GM10847 (cell line): Measurements from ENCODE around the gene AKT1.

Source experiments
- POLR2A ChIP-seq: IDR thresholded peaks from 2 replicates; pipeline ENCODE4 v1.6.1; 2011; ENCODE audit not compliant: insufficient read length; ENCODE audit errors: extremely low read depth

AKT1 gene

DNA sequence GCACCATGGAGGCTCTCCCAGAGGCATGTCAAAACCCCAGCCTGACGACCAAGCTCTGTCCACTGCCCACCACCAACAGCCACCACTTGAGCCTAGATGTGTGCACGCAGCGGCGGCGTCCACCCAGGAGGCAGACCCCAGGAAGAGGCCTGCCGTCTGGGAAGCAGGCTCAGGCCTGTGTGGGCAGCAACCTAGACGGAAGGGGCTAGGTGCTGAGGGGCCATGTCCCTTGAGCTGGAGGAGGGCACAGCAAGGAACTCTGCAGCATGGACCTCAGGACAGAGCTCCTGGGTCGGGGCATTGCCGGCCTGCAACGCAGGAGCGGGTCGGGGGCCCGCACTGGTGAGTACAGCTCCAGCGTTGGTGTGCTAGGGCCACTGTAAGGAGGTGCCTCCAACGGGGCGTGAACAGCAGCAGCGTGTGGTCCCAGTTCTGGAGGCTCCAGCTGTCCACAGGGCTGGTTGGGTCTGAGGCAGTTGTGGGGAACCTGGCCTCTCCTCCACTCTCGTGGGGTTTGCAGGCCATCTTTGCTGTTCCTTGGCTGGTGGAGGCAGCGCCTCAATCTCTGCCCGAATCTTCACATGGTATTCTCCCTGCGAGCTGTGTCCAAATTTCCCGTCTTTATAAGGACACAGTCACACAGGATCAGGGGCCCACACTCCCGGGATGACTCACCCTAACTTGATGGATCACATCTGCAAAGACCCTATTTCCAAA, 25.8 kb upstream of the AKT1 start:
- TF ChIP-seq POLR2A, result no peak

- no peak for TF ChIP-seq POLR2A
These were observed 25.2 kb upstream of the AKT1 start for GRCh38 chr14:104820669-104821228.

- no peak for TF ChIP-seq POLR2A
These were observed 23.8 kb upstream of the AKT1 start for GRCh38 chr14:104819361-104819781.

DNA sequence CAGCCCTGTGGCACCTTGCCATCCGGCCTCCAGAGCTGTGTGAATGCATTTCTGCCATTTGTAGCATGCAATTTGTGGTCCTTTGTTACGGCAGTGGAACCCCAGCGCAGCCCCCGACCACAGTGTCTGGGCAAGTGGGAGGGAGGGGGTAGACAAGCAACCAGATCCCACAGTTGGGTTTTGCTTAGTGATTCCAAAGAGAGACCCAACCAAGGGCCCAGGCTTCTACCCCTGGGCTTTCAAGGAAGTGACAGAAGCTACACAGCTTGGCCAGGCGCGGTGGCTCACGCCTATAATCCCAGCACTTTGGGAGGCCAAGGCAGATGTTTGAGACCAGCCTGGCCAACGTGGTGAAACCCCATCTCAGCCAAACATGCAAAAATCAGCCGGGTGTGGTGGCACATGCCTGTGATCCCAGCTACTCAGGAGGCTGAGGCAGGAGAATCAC, 23.2 kb upstream of the AKT1 start:
- no peak for TF ChIP-seq POLR2A

GRCh38 chr14:104817930-104818713, 22.6 kb upstream of the AKT1 start:
- TF ChIP-seq POLR2A, result no peak

GRCh38 chr14:104816616-104816884, 21.0 kb upstream of the AKT1 start:
- no peak for TF ChIP-seq POLR2A

DNA sequence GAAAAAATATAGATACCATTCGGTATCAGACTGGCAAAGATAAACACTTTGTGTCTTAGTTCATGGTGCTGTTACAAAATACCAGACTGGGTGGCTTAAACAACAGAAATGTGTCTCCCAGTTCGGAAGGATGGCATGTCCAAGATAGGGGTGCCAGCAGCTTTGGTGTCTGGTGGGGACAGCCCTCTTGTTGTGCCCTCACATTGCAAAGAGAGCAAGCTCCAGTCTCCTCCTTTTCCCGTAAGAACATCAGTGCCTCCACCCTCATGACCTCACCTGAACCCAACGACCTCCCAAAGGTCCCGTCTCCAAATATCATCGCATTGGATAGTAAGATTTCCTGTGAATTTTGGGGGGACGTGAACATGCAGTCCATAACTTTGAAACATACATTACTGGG, 17.7 kb upstream of the AKT1 start:
- no peak for TF ChIP-seq POLR2A

DNA sequence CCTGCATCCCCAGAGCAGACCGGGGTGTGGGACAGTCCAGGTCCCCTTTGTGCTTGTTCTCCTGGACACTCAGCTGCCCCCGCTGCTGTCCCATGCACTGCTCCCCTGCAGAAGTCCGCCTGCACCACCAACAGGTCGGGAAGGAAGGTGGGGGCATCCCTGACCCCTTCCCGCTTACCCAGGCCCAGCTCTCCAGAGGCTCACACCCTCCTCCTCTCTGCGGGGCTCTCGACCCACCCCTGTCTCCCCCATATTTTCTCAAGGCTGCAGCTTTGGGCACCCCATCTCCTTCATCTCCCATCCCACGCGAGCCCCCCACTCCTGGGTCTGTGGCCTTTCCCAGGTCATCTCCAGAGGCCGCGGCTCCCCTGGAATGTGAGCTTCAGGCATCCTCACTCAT, 14.8 kb upstream of the AKT1 start:
- no peak for TF ChIP-seq POLR2A

GRCh38 chr14:104808456-104808855, 12.9 kb upstream of the AKT1 start:
- no peak for TF ChIP-seq POLR2A

GRCh38 chr14:104806625-104807465, 11.3 kb upstream of the AKT1 start:
- TF ChIP-seq POLR2A, result no peak

GRCh38 chr14:104805941-104806624, 10.5 kb upstream of the AKT1 start:
- no peak for TF ChIP-seq POLR2A

- TF ChIP-seq POLR2A, result no peak
These were observed 9.8 kb upstream of the AKT1 start for GRCh38 chr14:104805326-104805678.

GRCh38 chr14:104804481-104805325, 9.2 kb upstream of the AKT1 start:
- TF ChIP-seq POLR2A, result no peak

DNA sequence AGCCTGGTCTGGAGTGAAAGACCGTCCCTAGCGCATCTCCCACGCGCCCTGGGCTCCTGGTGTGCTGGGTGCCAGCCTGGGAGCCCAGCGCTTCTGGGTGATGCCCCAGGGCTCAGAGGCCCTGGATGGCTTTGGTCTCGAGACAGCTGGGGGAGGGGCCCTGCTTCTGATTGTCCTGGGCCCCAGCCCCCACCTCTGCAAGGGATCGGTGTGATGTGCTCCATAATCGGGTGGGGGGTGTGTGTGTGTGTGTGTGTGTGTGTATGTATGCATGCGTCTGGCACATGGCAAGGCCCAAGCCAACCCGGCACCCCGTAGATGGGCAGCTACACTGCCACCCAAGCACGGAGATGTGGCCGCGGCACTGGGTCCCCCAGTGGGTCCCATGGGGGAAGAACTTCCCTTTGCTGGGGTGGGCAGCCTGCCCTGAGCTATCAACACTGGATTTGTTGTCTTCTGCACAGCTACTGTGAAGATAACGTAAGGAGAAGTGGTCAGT, 8.4 kb upstream of the AKT1 start:
- TF ChIP-seq POLR2A, result no peak
